Hematopoietic multipotent progenitor cell treated with erythropoietin and hydrocortisone succinate and interleukin-3 and kit ligand, for 15 days (in vitro differentiated cells): ENCODE data around the gene MAP3K15.

Source experiments
- DNase-seq: peaks from one replicate; pipeline ENCODE4 v3.0.0-alpha.2; 2015; ENCODE audit warnings: low spot score

MAP3K15 gene

GRCh38 chrX:19343535-19344408, 171.5 kb downstream of the MAP3K15 start, which contains the start of gene PDHA1:
PDHA1 (plus strand) TSS chrX:19343927; CDS start chrX:19344038, 111 bp downstream.
- DNase-seq = peak; percentile 93

GRCh38 chrX:19343085-19343534, 172.2 kb downstream of the MAP3K15 start:
- DNase-seq = no peak

GRCh38 chrX:19342331-19342906, 172.9 kb downstream of the MAP3K15 start:
- DNase-seq = no peak

- DNase-seq = peak; percentile 71
Measured at GRCh38 chrX:19334945-19335626, 180.2 kb downstream of the MAP3K15 start.

GRCh38 chrX:19332983-19333382, 182.3 kb downstream of the MAP3K15 start:
- DNase-seq = no peak

GRCh38 chrX:19331831-19332230, 183.5 kb downstream of the MAP3K15 start:
- DNase-seq = peak; percentile 73

GRCh38 chrX:19326567-19326966, 188.7 kb downstream of the MAP3K15 start:
- no peak for DNase-seq
